ENCODE results near the gene SCMH1. TPM values are rescaled to one million over a fixed set of nuclear protein-coding genes. Genes with fewer than 3 reads are reported as not detected.

Gene SCMH1
- total RNA-seq, 4 donors from 2014 or later = 76.5 to 110 (median 92.4) TPM

GRCh38 chr1:41073971-41074370 lies 168.1 kb downstream of the SCMH1 start:
- H3K36me3 ChIP-seq = peaks cover 0 to 40% (median 11%) of the 10 kb centered on the region in 4 donors

DNA sequence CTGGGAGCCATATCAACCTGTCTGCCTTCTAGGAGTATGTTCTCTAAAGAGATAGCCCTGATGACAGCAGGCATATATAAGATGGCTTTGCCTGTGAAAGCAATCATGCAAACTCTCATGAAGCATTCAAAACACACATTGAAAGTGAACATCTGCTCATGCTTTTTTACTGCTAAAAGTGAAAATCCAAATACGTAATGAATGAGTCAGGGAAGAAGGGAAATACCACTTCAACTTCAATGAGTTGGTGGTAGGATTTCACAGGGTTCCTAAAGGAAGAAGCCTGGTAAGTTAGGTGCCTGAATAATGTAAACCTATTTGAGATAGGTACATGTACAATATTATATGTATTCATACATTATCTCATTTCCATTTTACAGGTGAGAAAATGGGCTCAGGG lies 170.1 kb downstream of the SCMH1 start:
- DNase-seq (ENCODE audit: extremely low spot score) = no peak
- H3K36me3 ChIP-seq = peaks cover 0 to 59% (median 16%) of the 10 kb centered on the region in 4 donors
- 67% methylated on average over 1 of the region's 1 CpG for WGBS
- TF ChIP-seq CTCF (IDR thresholded peaks at IDR 0.05) (no peak), POLR2AphosphoS5 (IDR thresholded peaks at IDR 0.05) (no peak), POLR2A (IDR thresholded peaks at IDR 0.05; ENCODE audit: low read depth) (no peak), EP300 (IDR thresholded peaks at IDR 0.05) (no peak)
- no peaks in the 10 kb centered on the region for H3K4me1 ChIP-seq
- intact Hi-C loops (cut with DNase I) = no loop called here
- no peaks in the 10 kb centered on the region for H3K27me3 ChIP-seq
- H3K27ac ChIP-seq (replicated peaks in 1 of 4) = no peak overlapping the region
- H3K9me3 ChIP-seq = no peaks in the 10 kb centered on the region
- no peak overlapping the region for H3K4me3 ChIP-seq

More at GRCh38 chr1:41073971-41074370, 168.1 kb downstream of the SCMH1 start:
- Histone ChIP-seq H3K27ac (replicated peaks in 1 of 4) (no peak overlapping the region), H3K4me3 (no peak overlapping the region), H3K9me3 (peaks cover 0 to 5% (median 0%) of the 10 kb centered on the region in 4 donors), H3K27me3 (no peaks in the 10 kb centered on the region), H3K4me1 (no peaks in the 10 kb centered on the region)
- TF ChIP-seq POLR2A (IDR thresholded peaks at IDR 0.05; ENCODE audit: low read depth) (no peak), CTCF (IDR thresholded peaks at IDR 0.05) (no peak), EP300 (IDR thresholded peaks at IDR 0.05) (no peak), POLR2AphosphoS5 (IDR thresholded peaks at IDR 0.05) (no peak)
- DNase-seq (ENCODE audit: extremely low spot score) = no peak
- intact Hi-C loops (cut with DNase I) = no loop called here

GRCh38 chr1:41056907-41057306 lies 185.2 kb downstream of the SCMH1 start:
- Histone ChIP-seq H3K36me3 (peaks cover 0 to 77% (median 32%) of the 10 kb centered on the region in 4 donors), H3K27me3 (no peaks in the 10 kb centered on the region), H3K4me1 (no peaks in the 10 kb centered on the region), H3K27ac (replicated peaks in 1 of 4) (no peak overlapping the region), H3K9me3 (peaks cover 0 to 6% (median 0%) of the 10 kb centered on the region in 4 donors), H3K4me3 (no peak overlapping the region)
- no peak for DNase-seq (ENCODE audit: extremely low spot score)
- TF ChIP-seq POLR2AphosphoS5 (IDR thresholded peaks at IDR 0.05) = no peak
- TF ChIP-seq CTCF (IDR thresholded peaks at IDR 0.05) = no peak
- no peak for TF ChIP-seq EP300 (IDR thresholded peaks at IDR 0.05)
- TF ChIP-seq POLR2A (IDR thresholded peaks at IDR 0.05; ENCODE audit: low read depth) = no peak
- 94% methylated on average over 5 of the region's 5 CpGs for WGBS
- intact Hi-C loops (cut with DNase I) = no loop called here

- H3K27me3 ChIP-seq = no peaks in the 10 kb centered on the region
- DNase-seq (ENCODE audit: extremely low spot score) = no peak
- H3K9me3 ChIP-seq = no peaks in the 10 kb centered on the region
- H3K4me1 ChIP-seq = no peaks in the 10 kb centered on the region
- H3K4me3 ChIP-seq = no peak overlapping the region
- intact Hi-C loops (cut with DNase I) = no loop called here
- 83% methylated on average over 1 of the region's 2 CpGs for WGBS
- TF ChIP-seq CTCF (IDR thresholded peaks at IDR 0.05) (no peak), EP300 (IDR thresholded peaks at IDR 0.05) (no peak), POLR2A (IDR thresholded peaks at IDR 0.05; ENCODE audit: low read depth) (no peak), POLR2AphosphoS5 (IDR thresholded peaks at IDR 0.05) (no peak)
- H3K27ac ChIP-seq (replicated peaks in 1 of 4) = no peak overlapping the region
- peaks cover 0 to 76% (median 24%) of the 10 kb centered on the region in 4 donors for H3K36me3 ChIP-seq
Measured at GRCh38 chr1:41053316-41053715, 188.8 kb downstream of the SCMH1 start.

DNA sequence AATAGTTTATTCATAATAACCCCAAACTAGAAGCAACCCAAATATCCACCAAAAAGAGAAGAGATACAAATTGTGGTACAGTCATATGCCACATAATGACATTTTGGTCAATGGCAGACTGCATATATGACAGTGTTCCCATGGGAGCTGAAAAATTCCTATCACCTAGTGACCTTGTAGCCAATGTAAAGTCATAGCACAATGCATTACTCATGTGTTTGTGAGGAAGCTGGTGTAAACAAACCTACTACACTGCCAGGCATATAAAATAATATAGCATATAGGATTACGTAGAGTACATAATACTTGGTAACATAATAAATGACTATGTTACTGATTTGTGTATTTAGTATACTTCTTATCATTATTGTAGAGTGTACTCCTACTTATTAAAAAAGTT lies 191.1 kb downstream of the SCMH1 start:
- 97% methylated on average over 1 of the region's 1 CpG for WGBS
- peaks cover 0 to 88% (median 26%) of the 10 kb centered on the region in 4 donors for H3K36me3 ChIP-seq
- no peak for TF ChIP-seq CTCF (IDR thresholded peaks at IDR 0.05)
- no peak for TF ChIP-seq EP300 (IDR thresholded peaks at IDR 0.05)

More for the DNA sequence above, 191.1 kb downstream of the SCMH1 start:
- H3K27ac ChIP-seq (replicated peaks in 1 of 4) = no peak overlapping the region
- no peaks in the 10 kb centered on the region for H3K27me3 ChIP-seq
- no peak overlapping the region for H3K4me3 ChIP-seq
- H3K9me3 ChIP-seq = no peaks in the 10 kb centered on the region
- peaks cover 5 to 8% (median 8%) of the 10 kb centered on the region in 4 donors for H3K4me1 ChIP-seq
- DNase-seq (ENCODE audit: extremely low spot score) = no peak
- intact Hi-C loops (cut with DNase I) = no loop called here
